NT2/D1 (cell line): ENCODE results near the gene SERPINA1.

Experiments used
- DNase-seq: peaks from one replicate; pipeline ENCODE4 v3.0.0-alpha.2; 2011; ENCODE audit warnings: low read depth, low spot score
- H3K27me3 ChIP-seq: 2 replicates; pipeline ENCODE4 v1.6.0; 2011; ENCODE audit warnings: mild to moderate bottlenecking; ENCODE audit not compliant: insufficient read length, insufficient read depth
- H3K36me3 ChIP-seq: 2 replicates; pipeline ENCODE4 v1.6.1; 2011; ENCODE audit warnings: mild to moderate bottlenecking, low read length, mixed read lengths; ENCODE audit not compliant: insufficient read depth, insufficient read length
- H3K4me1 ChIP-seq: 2 replicates; pipeline ENCODE4 v1.5.1; 2011; ENCODE audit not compliant: insufficient read depth, insufficient read length
- H3K4me3 ChIP-seq: 2 replicates; pipeline ENCODE4 v1.5.1; 2011; ENCODE audit warnings: low read depth; ENCODE audit not compliant: insufficient read length
- H3K9ac ChIP-seq: 2 replicates; pipeline ENCODE4 v1.6.0; 2011; ENCODE audit warnings: low read depth; ENCODE audit not compliant: insufficient read length
- H3K9me3 ChIP-seq: 2 replicates; pipeline ENCODE4 v1.5.1; 2011; ENCODE audit warnings: mild to moderate bottlenecking, low read length; ENCODE audit not compliant: insufficient read depth
- SUZ12 ChIP-seq: IDR thresholded peaks from 2 replicates; pipeline ENCODE4 v1.6.1; 2011; ENCODE audit not compliant: insufficient read length, insufficient read depth; ENCODE audit errors: extremely low read depth
- YY1 ChIP-seq: IDR thresholded peaks from 2 replicates; pipeline ENCODE4 v1.6.1; 2011; ENCODE audit not compliant: insufficient read length, insufficient read depth
- ZNF274 ChIP-seq: IDR thresholded peaks from 2 replicates; pipeline ENCODE4 v1.6.1; 2011; ENCODE audit warnings: mild to moderate bottlenecking, low read depth, low read length

Gene SERPINA1

GRCh38 chr14:94382099-94382715, 6.2 kb downstream of the SERPINA1 start:
- H3K4me1 ChIP-seq = peaks cover 4% of the 10 kb centered on the region
- H3K36me3 ChIP-seq = no peaks in the 10 kb centered on the region
- TF ChIP-seq SUZ12 (no peak), ZNF274 (no peak), YY1 (no peak)
- H3K9ac ChIP-seq = no peak overlapping the region
- no peak for DNase-seq
- H3K9me3 ChIP-seq = no peaks in the 10 kb centered on the region
- no peak overlapping the region for H3K4me3 ChIP-seq
- H3K27me3 ChIP-seq = no peaks in the 10 kb centered on the region

- no peak for DNase-seq
- Histone ChIP-seq H3K9me3 (no peaks in the 10 kb centered on the region), H3K4me1 (peaks cover 4% of the 10 kb centered on the region), H3K36me3 (no peaks in the 10 kb centered on the region), H3K27me3 (no peaks in the 10 kb centered on the region), H3K9ac (no peak overlapping the region), H3K4me3 (no peak overlapping the region)
- TF ChIP-seq SUZ12 = no peak
These were observed 7.0 kb downstream of the SERPINA1 start for GRCh38 chr14:94381149-94382030.

- Histone ChIP-seq H3K27me3 (no peaks in the 10 kb centered on the region), H3K36me3 (no peaks in the 10 kb centered on the region), H3K9ac (no peak overlapping the region), H3K9me3 (no peaks in the 10 kb centered on the region), H3K4me1 (peaks cover 4% of the 10 kb centered on the region), H3K4me3 (no peak overlapping the region)
- DNase-seq = no peak
- no peak for TF ChIP-seq YY1
- no peak for TF ChIP-seq SUZ12
- no peak for TF ChIP-seq ZNF274
These were observed 7.9 kb downstream of the SERPINA1 start for GRCh38 chr14:94380225-94381148.

- Histone ChIP-seq H3K36me3 (no peaks in the 10 kb centered on the region), H3K4me1 (peaks cover 4% of the 10 kb centered on the region), H3K27me3 (no peaks in the 10 kb centered on the region), H3K4me3 (no peak overlapping the region), H3K9me3 (no peaks in the 10 kb centered on the region), H3K9ac (no peak overlapping the region)
- no peak for DNase-seq
- TF ChIP-seq SUZ12 (no peak), YY1 (no peak)
These were observed 8.8 kb downstream of the SERPINA1 start for GRCh38 chr14:94379291-94380224.

- Histone ChIP-seq H3K4me1 (peaks cover 2% of the 10 kb centered on the region), H3K36me3 (no peaks in the 10 kb centered on the region), H3K9me3 (no peaks in the 10 kb centered on the region), H3K27me3 (no peaks in the 10 kb centered on the region), H3K9ac (no peak overlapping the region), H3K4me3 (no peak overlapping the region)
- TF ChIP-seq YY1 = no peak
- TF ChIP-seq SUZ12 = no peak
- no peak for TF ChIP-seq ZNF274
- DNase-seq = no peak
These were observed 9.7 kb downstream of the SERPINA1 start for GRCh38 chr14:94378527-94379290.

GRCh38 chr14:94377866-94378470, 10.4 kb downstream of the SERPINA1 start:
- Histone ChIP-seq H3K27me3 (no peaks in the 10 kb centered on the region), H3K4me3 (no peak overlapping the region), H3K9me3 (no peaks in the 10 kb centered on the region), H3K4me1 (no peaks in the 10 kb centered on the region), H3K9ac (no peak overlapping the region), H3K36me3 (no peaks in the 10 kb centered on the region)
- DNase-seq = no peak
- TF ChIP-seq SUZ12 = no peak
- no peak for TF ChIP-seq YY1
